IgD-negative memory B cell (primary cell): Measurements from ENCODE around the gene KDM1B. TPM values are rescaled to one million over a fixed set of nuclear protein-coding genes. Genes with fewer than 3 reads are reported as not detected.
"Not testable (repeated sequence)": the region's sequence is repeated elsewhere in the genome, so short reads cannot be mapped to it uniquely, and the experiment has no call there.

Source experiments
- H3K27ac Mint-ChIP-seq, 3 donors: one replicate each; pipeline ENCODE4 v1.8.0; 2020 to 2022; ENCODE audit warnings: mild to moderate bottlenecking in 3 of 3, mixed read lengths in 3 of 3, moderate library complexity in 1 of 3
- H3K27me3 Mint-ChIP-seq: one replicate; pipeline ENCODE4 v1.8.0; 2021; ENCODE audit warnings: mixed read lengths
- H3K36me3 Mint-ChIP-seq: one replicate; pipeline ENCODE4 v1.8.0; 2020; ENCODE audit warnings: mild to moderate bottlenecking, mixed read lengths
- H3K4me1 Mint-ChIP-seq, 3 donors: one replicate each; pipeline ENCODE4 v1.8.0; 2020 to 2022; ENCODE audit warnings: mixed read lengths in 3 of 3, mild to moderate bottlenecking in 1 of 3
- H3K4me3 Mint-ChIP-seq, 4 donors: one replicate each; pipeline ENCODE4 v1.8.0; 2020 to 2022; ENCODE audit warnings: mild to moderate bottlenecking in 4 of 4, mixed read lengths in 4 of 4, moderate library complexity in 3 of 4
- H3K9me3 Mint-ChIP-seq, 3 donors: one replicate each; pipeline ENCODE4 v1.8.0; 2020 to 2021; ENCODE audit warnings: mixed read lengths in 3 of 3, mild to moderate bottlenecking in 1 of 3
- polyA plus RNA-seq: library from polyadenylated mRNA; unstranded; fragments of 300-500 nt; fragmentation: Illumina TruSeq; gene quantifications from one replicate; pipeline ENCODE4 v1.2.3, GENCODE V29; 2021

KDM1B gene
- polyA plus RNA-seq, 1 donor from 2014 or later = 2.3 TPM

DNA sequence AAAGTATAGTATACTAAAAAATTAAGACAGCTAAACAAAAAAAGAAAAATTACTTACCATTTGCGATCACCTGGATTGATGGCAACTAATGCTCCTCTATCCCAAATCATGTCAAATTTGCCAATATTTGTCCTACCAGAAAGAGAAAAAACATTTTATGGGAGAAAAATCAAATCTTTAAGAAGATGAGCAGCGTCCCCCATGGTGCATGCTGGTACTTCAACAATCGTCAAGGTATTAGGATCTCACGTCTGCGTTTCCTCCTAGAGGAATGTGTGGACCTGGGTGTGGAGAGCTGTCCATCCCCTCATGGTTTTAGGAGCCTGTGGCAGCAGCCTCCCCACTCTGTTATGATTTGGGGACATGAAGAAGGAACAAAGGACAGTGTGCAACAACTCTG is 16.3 kb upstream of the KDM1B start:
- Mint-ChIP-seq H3K4me1 (peaks cover 5 to 8% (median 6%) of the 10 kb centered on the region in 3 donors), H3K27ac (no peak overlapping the region), H3K36me3 (peaks cover 20% of the 10 kb centered on the region), H3K9me3 (no peaks in the 10 kb centered on the region), H3K4me3 (no peak overlapping the region), H3K27me3 (no peaks in the 10 kb centered on the region)

DNA sequence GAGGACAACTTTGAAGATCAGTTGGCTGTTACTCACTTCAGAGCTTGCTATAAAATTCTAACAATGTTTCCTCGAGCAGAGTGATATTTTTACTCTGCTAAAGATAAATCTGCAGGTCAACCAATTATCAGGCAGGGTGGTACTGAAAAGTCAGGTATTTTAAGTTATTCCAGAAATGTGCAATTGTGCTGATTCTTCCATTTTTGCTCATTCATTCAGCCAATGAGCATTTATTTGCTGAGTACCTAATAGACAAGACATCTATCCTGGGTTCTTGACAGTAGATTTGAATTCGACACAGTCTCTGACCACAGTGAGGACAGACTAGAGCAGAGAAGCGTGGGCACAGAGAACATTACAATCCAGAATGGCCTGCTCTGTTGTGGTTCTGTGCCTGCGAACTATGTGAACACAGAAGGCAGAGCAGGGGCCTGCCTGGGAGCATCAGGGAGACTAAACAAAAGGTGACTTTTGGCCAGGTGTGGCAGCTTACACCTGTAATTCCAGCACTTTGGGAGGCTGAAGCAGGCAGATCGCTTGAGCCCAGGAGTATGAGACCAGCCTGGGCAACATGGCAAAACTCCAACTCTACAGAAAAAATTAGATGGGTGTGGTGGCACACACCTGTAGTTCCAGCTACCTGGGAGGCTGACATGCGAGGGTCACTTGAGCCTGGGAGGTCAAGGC is 15.1 kb upstream of the KDM1B start:
- Mint-ChIP-seq H3K4me3 (no peak overlapping the region), H3K27ac (no peak overlapping the region), H3K9me3 (no peaks in the 10 kb centered on the region), H3K27me3 (no peaks in the 10 kb centered on the region), H3K36me3 (peaks cover 20% of the 10 kb centered on the region), H3K4me1 (peaks cover 5 to 8% (median 6%) of the 10 kb centered on the region in 3 donors)

DNA sequence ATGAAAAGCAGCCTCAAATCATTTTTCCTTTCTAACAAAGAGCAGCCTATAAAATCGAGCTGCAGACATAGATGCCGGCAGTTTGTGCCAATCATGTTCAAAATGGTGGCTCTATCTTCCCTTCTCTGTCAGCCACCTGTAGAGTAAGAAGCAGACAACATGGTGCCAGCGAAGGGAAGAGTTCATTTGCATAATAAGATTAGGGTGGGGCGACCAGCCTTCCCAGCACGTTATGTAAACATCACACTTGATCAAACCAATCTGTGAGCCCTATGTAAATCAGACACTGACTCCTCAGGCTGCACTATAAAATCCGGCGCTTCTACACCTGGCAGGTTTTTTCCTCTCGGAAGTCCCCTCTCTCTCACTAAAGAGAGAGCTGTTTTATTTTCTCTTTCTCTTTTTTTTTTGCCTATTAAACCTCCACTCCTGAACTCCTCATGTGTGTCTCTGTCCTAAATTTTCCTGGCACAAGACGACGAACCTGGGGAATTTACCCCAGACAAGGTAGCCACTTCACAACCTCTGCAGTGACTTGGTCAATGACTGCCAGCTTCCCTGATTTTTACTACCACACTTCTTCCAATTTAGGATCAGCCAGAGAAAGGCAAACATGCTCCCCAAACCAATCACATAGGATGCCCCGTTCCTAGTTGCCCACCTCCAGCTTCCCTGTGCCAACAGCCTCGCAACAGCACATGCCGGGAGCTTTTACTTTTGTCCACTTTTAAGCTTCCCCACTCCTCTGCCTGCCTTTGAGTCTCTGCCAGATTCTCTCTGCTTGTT is 13.2 kb upstream of the KDM1B start:
- Mint-ChIP-seq H3K9me3 (no peaks in the 10 kb centered on the region), H3K27ac (peak overlapping the region in 1 of 3 donors; percentile 2), H3K36me3 (peaks cover 15% of the 10 kb centered on the region), H3K27me3 (no peaks in the 10 kb centered on the region), H3K4me1 (peaks cover 5 to 8% (median 6%) of the 10 kb centered on the region in 3 donors), H3K4me3 (peak overlapping the region in 2 of 4 donors; percentile 51 to 70)

DNA sequence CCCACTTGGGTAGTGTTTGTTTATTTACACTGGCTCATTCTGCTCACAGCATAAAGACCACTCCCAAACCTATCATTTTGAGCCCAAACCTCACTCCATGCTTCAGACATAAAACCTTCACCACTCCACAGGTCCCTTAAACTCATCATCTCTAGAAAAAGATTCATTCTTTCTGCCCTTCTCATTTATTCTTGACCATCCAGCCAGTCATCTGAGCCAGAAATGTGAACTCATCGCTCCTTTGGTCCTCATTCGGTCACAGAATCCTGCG is 12.7 kb upstream of the KDM1B start:
- H3K36me3 Mint-ChIP-seq = peaks cover 15% of the 10 kb centered on the region

DNA sequence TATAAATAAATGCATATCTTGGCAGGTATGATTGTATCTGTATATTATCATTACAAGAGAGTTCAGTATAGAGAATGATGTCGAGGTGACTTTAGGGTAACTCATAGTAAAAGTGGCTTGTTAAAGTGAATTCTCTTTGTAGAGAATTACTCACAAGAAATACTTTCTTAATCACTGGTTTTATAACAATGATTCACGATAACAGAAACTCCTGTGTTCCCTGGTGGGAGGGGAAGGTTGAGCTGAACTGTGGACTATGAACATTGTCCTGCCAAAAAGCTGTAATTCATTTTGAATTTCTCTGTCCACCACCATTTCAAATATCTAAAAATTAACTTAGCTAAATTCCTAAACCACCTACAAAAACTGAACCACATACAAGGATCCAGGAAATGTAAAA is 8.1 kb upstream of the KDM1B start:
- H3K4me3 Mint-ChIP-seq = no peak overlapping the region
- H3K27me3 Mint-ChIP-seq = no peaks in the 10 kb centered on the region
- H3K9me3 Mint-ChIP-seq = no peaks in the 10 kb centered on the region
- H3K4me1 Mint-ChIP-seq = peaks cover 5 to 6% (median 6%) of the 10 kb centered on the region in 3 donors
- H3K27ac Mint-ChIP-seq = no peak overlapping the region
- H3K36me3 Mint-ChIP-seq = peaks cover 12% of the 10 kb centered on the region

More for the DNA sequence above, 12.7 kb upstream of the KDM1B start:
- H3K27me3 Mint-ChIP-seq = no peaks in the 10 kb centered on the region
- peaks cover 5 to 8% (median 6%) of the 10 kb centered on the region in 3 donors for H3K4me1 Mint-ChIP-seq
- H3K9me3 Mint-ChIP-seq = no peaks in the 10 kb centered on the region
- no peak overlapping the region for H3K4me3 Mint-ChIP-seq
- H3K27ac Mint-ChIP-seq = peak overlapping the region in 1 of 3 donors; percentile 2

DNA sequence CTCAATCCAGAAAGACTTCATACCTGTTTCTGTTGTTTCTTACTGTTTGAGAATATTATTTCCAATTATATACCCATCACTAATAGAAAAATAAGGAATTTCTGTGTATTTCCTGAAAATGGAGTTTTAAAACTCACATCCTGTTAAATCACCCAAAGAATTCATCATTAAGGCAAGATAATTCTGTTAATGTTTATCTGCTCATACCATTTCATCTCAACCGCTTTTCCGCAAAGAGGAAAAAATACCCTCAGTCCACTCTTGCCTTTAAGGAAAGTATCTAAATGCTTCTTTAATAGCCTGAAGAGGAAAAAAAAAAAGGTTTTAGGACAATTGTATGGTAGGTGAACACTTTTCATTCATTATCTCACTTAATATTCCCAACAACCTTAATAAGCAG is 7.6 kb upstream of the KDM1B start:
- H3K27ac Mint-ChIP-seq = no peak overlapping the region

DNA sequence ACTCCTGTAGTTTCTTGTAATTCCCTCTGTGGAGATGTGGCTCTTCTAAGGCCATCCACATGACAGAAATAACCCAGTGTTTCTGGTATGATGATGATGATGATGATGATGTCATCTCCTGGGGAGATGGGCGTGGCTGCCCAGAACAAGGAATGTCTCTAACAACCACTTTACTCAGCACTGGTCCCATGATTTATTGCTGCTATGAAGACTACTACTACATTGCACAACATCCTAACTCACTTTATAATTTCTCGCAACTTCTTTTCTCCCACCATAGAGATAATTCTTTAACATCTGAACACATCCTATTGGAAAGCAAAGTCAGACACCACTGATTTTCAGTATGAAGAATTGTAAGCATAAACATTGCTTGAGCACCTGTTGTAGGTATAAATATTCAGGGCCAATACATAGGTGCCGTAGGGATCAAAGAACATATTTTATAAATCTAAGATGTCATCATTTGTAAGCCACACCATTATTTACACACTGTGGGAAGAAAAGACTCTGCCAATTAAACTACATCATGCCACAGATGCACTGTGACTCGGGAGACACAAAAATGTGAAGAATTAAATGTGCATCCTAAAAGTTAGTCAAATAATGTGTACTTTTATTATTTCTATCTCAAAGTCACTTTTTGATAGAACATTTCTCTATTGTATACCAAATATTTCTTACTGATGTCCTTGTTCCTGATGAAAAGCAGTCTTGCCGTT is 6.8 kb upstream of the KDM1B start:
- H3K27ac Mint-ChIP-seq = no peak overlapping the region
- H3K4me3 Mint-ChIP-seq = no peak overlapping the region
- H3K4me1 Mint-ChIP-seq = peaks cover 4 to 10% (median 6%) of the 10 kb centered on the region in 3 donors
- no peaks in the 10 kb centered on the region for H3K9me3 Mint-ChIP-seq
- peaks cover 3% of the 10 kb centered on the region for H3K36me3 Mint-ChIP-seq
- no peaks in the 10 kb centered on the region for H3K27me3 Mint-ChIP-seq

More for the DNA sequence above, 7.6 kb upstream of the KDM1B start:
- Mint-ChIP-seq H3K4me3 (no peak overlapping the region), H3K36me3 (peaks cover 7% of the 10 kb centered on the region), H3K4me1 (peaks cover 2 to 4% (median 4%) of the 10 kb centered on the region in 3 donors), H3K27me3 (no peaks in the 10 kb centered on the region), H3K9me3 (no peaks in the 10 kb centered on the region)

DNA sequence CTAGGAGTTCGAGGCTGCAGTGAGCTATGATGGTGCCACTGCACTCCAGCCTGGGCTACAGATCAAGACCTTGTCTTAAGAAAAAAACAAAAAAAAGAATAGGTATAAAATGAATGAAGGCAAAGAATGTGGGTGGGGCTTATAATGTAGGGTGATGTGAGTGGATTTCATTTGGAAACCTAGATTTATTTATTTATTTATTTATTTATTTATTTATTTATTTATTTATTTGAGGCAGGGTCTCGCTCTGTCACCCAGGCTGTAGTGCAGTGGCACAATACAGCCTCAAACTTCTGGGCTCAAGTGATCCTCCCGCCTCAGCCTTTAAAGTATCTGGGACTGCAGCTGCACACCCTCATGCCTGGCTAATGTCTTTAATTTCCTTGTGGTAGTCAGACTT is 3.8 kb upstream of the KDM1B start:
- not testable (repeated sequence) for H3K36me3 Mint-ChIP-seq, H3K4me3 Mint-ChIP-seq, H3K27ac Mint-ChIP-seq, H3K27me3 Mint-ChIP-seq, H3K9me3 Mint-ChIP-seq
- peaks cover 13 to 31% (median 14%) of the 10 kb centered on the region in 3 donors for H3K4me1 Mint-ChIP-seq

DNA sequence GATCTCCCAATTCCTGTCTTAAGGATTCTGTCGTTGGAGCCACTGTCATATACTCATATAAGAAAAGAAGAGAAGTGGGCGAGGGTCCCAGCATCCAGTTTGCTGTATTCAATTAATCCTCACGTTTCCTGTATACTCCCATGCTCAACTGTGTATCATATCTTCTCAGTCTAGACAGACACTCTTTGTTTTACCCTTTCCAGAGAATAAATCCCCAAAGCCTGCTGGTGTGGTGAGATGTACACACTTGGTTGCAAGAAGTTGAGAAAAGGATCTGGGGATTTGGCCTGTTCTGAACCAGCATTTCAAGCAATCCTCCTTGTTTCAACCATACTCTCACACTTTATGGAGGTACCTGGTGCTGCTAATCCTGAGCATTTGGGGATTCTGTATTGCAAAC is 3.4 kb upstream of the KDM1B start:
- Mint-ChIP-seq H3K27me3 (no peaks in the 10 kb centered on the region), H3K4me3 (no peak overlapping the region), H3K27ac (no peak overlapping the region), H3K9me3 (no peaks in the 10 kb centered on the region), H3K36me3 (peaks cover 3% of the 10 kb centered on the region), H3K4me1 (peaks cover 14 to 32% (median 15%) of the 10 kb centered on the region in 3 donors)

DNA sequence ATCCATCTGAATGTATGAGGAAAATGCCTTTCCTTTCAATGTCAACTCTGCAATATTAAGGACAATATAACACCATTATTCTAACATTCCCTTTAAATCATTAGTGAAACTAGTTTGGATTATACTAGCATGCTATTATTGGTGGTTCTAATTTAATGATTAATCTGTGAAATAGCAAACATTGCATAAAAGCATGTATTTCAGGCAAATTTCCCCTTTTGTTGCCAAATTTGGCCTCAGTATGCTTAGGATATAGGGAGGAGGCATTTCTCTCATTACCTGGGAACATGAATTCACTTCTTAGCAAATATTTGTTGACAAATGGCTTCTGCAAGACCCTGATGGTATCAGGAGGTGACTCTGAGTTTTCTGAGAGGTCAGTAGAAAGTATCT is 1.9 kb upstream of the KDM1B start:
- H3K9me3 Mint-ChIP-seq = no peaks in the 10 kb centered on the region
- H3K4me1 Mint-ChIP-seq = peaks cover 14 to 32% (median 17%) of the 10 kb centered on the region in 3 donors
- peaks cover 3% of the 10 kb centered on the region for H3K36me3 Mint-ChIP-seq
- H3K27me3 Mint-ChIP-seq = no peaks in the 10 kb centered on the region
- peak overlapping the region in 2 of 3 donors; percentile 4 to 95 for H3K27ac Mint-ChIP-seq
- H3K4me3 Mint-ChIP-seq = peak overlapping the region in 2 of 4 donors; percentile 10 to 98

DNA sequence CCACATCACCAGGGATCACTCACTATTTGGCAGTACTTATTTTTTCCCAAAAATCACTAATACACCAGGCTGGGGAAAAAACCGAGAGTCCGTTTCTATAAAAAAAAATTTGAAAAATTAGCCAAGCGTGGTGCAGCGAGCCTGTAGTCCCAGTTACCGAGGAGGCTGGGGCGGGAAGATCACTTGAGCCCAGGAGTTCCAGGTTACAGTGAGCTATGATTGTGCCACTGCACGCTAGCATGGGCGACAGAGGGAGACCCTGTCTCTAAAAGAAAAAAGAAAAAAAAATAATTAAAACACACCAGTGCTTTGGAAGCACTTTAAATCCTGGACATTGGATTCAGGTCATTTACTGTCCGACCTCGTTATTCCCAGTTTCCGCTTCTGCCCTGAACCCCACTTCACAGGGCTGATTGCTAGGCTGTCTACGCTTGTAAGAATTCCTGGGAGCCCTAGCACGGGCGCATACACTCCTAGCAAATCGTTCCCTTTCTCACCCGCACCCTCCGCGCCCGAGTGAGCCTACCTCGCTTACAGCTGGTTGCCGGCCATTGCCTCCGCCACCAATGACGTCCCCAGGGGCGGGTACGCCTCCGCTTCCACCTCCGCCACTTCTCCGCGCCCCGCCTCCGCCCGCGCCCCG is 594 bp upstream of the KDM1B start, which contains the start of gene TPMT:
TSS of gene TPMT (minus strand) at position 571 of the 643 bp plus-strand sequence. CDS start 5,950 bp downstream, outside the sequence.
- H3K27ac Mint-ChIP-seq = peak within 1 kb of the TSS; percentile 94 to 98 (median 95)
- no peaks in the 10 kb centered on the region for H3K27me3 Mint-ChIP-seq
- peaks cover 18 to 35% (median 19%) of the 10 kb centered on the region in 3 donors for H3K4me1 Mint-ChIP-seq
- H3K9me3 Mint-ChIP-seq = no peaks in the 10 kb centered on the region
- peak within 1 kb of the TSS; percentile 98 to 99 (median 98) for H3K4me3 Mint-ChIP-seq
- peaks cover 5% of the 10 kb centered on the region for H3K36me3 Mint-ChIP-seq

DNA sequence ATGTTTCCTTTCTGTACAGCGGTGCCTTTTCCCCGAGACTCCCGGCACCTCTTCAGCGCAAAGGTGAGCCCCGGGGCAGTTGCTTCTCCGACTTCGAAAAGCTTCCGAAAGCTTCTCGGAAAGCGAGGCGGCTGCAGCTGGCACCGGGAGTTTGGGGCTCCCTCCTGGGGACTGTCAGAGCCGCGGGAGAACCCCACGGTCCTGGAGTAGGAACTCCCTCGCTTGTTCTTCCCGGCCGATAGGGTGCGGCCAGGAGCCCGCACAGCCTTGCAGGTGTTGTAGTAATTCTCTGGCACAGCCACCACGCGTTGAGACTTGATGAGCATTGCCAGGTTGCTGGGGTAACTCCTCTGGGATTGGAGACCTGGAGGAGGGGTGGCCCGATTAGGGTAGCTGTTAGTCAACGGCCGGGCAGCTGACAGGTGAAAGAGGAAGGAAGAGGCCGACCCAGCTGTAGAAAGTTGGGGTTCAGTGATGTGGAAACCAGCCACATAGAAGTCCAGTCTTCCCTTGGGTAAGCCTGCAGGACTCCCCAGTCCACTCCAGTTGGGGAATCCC is 721 bp downstream of the KDM1B start:
- peaks cover 18 to 35% (median 19%) of the 10 kb centered on the region in 3 donors for H3K4me1 Mint-ChIP-seq

DNA sequence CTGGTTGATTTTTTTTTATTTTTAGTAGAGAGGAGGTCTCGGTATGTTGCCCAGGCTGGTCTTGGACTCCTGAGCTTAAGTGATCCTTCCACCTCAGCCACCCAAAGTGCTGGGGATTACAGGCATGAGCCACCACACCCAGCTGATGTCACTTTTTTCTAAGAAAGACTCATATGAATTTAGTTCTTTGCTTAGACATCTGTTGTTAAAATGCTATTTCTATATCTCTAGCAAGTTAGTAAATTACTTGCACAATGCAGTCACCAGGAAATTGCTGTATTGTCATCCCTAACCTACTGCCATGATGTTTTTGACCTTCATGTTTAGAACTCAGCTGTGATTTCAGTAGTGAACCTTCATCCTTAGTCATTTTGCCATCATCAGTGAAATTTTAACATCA is 5.7 kb downstream of the KDM1B start:
- H3K9me3 Mint-ChIP-seq = no peaks in the 10 kb centered on the region
- H3K27ac Mint-ChIP-seq = peak overlapping the region in 1 of 3 donors; percentile 57
- no peaks in the 10 kb centered on the region for H3K27me3 Mint-ChIP-seq
- H3K36me3 Mint-ChIP-seq = peaks cover 9% of the 10 kb centered on the region
- H3K4me3 Mint-ChIP-seq = no peak overlapping the region
- H3K4me1 Mint-ChIP-seq = peaks cover 9 to 13% (median 10%) of the 10 kb centered on the region in 3 donors

More for the DNA sequence above, 721 bp downstream of the KDM1B start:
- Mint-ChIP-seq H3K27ac (peak overlapping the region; percentile 93 to 95 (median 94)), H3K9me3 (no peaks in the 10 kb centered on the region), H3K4me3 (peak overlapping the region; percentile 98 to 99 (median 98)), H3K36me3 (peaks cover 10% of the 10 kb centered on the region), H3K27me3 (no peaks in the 10 kb centered on the region)

DNA sequence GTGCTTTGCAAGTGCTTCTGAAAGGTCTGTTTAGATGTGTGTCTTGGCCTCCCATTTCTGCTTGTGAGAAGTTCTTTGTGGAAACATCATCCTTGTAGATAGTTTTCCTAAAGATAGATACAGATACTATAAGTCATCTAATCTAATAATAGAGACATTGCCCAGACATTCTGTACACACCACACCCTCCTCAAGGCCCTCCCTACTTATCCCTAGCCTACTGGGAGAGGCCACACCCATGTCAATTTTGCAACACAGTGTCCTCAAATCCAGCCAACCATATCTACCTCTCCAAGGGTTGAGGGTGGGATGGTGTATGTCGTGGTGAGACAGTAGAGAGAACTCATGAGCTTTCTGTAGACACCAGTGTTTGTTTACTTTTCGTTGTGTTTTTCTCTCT is 6.2 kb downstream of the KDM1B start:
- H3K4me3 Mint-ChIP-seq = no peak overlapping the region
- H3K9me3 Mint-ChIP-seq = no peaks in the 10 kb centered on the region
- peaks cover 9% of the 10 kb centered on the region for H3K36me3 Mint-ChIP-seq
- H3K4me1 Mint-ChIP-seq = peaks cover 5 to 8% (median 6%) of the 10 kb centered on the region in 3 donors
- no peaks in the 10 kb centered on the region for H3K27me3 Mint-ChIP-seq
- H3K27ac Mint-ChIP-seq = peak overlapping the region in 1 of 3 donors; percentile 57
